Motor neuron (in vitro differentiated cells): Measurements from ENCODE around the gene NAIF1. TPM values are rescaled to one million over a fixed set of nuclear protein-coding genes. Genes with fewer than 3 reads are reported as not detected.

Source experiments
- ATAC-seq, 8 experiments: fragments of 200-7000 bp; cut with Tn5 transposase; replicated peaks in 6 of 8; 2 replicates each; pipeline ENCODE4 v1.8.0; 2021; ENCODE audit warnings: mild to moderate bottlenecking in 8 of 8, moderate library complexity in 8 of 8
- H3K27ac ChIP-seq, 2 donors: fragments of 250-450 bp; sonication (Bioruptor Pico); 2 replicates each; pipeline ENCODE4 v1.9.0; 2021; ENCODE audit warnings: antibody characterized with exemption in 2 of 2, mild to moderate bottlenecking in 2 of 2, moderate library complexity in 1 of 2
- H3K4me1 ChIP-seq, 2 donors: fragments of 250-450 bp; sonication (Bioruptor Pico); replicated peaks in 1 of 2; 2 replicates each; pipeline ENCODE4 v1.6.1; 2021; ENCODE audit warnings: antibody characterized with exemption in 2 of 2, mild to moderate bottlenecking in 2 of 2, moderate library complexity in 1 of 2
- H3K4me3 ChIP-seq, 5 donors: fragments of 250-450 bp; sonication (Bioruptor Pico); 2 replicates each; pipeline ENCODE4 v1.9.0; 2021; ENCODE audit warnings: antibody characterized with exemption in 5 of 5, mild to moderate bottlenecking in 5 of 5, moderate library complexity in 4 of 5
- WGBS, 10 experiments: fragments of 450-650 bp; shearing (Covaris generic); methylation state at CpG; one replicate each; pipeline ENCODE4 v1.0.0; 2022; 5-methylcytosine and 5-hydroxymethylcytosine counted together
- in situ Hi-C, 9 experiments: fragments of 400-800 bp; cut with MboI; loops; one replicate each; pipeline ENCODE4 v1.15.0; 2021; ENCODE audit warnings: low sequenced_read_pairs in 9 of 9, low pct_unique_long_range_greater_than_20kb in 2 of 9; ENCODE audit not compliant: unreplicated experiment in 9 of 9
- total RNA-seq, 8 experiments: library from RNA; unstranded; fragments of 300-600 nt; gene quantifications; 2 replicates each; pipeline versions ENCODE4 v1.2.3 to v1.2.4, GENCODE V29; 2022

Gene NAIF1
- total RNA-seq, 8 experiments from 2014 or later = 6.4 to 9.0 (median 8.0) TPM

- in situ Hi-C loops = no loop called here
- no peak overlapping the region for H3K27ac ChIP-seq
- no CpG with 5 or more reads among the region's 23 CpGs for WGBS, 10 experiments
These were observed 39.9 kb upstream of the NAIF1 start for GRCh38 chr9:128106940-128107467.

GRCh38 chr9:128106181-128106939 lies 39.2 kb upstream of the NAIF1 start:
- H3K4me3 ChIP-seq = no peak overlapping the region
- peak in 1 of 8 experiments; percentile 8 for ATAC-seq
- 90 to 100% (median 97%) methylated on average over 2 to 7 of the region's 23 CpGs; no CpG with 5 or more reads in 7 of the 10 experiments for WGBS, 10 experiments
- in situ Hi-C loops = no loop called here
- H3K27ac ChIP-seq = no peak overlapping the region
- H3K4me1 ChIP-seq = peaks cover 14 to 22% of the 10 kb centered on the region in 2 donors

More at GRCh38 chr9:128106940-128107467, 39.9 kb upstream of the NAIF1 start:
- Histone ChIP-seq H3K4me3 (no peak overlapping the region), H3K4me1 (peaks cover 14 to 19% of the 10 kb centered on the region in 2 donors)
- ATAC-seq = peak in 3 of 8 experiments; percentile 2 to 7 (median 4)

GRCh38 chr9:128105538-128106175 lies 38.5 kb upstream of the NAIF1 start:
- 88 to 100% (median 100%) methylated on average over 2 to 4 of the region's 21 CpGs; no CpG with 5 or more reads in 5 of the 10 experiments for WGBS, 10 experiments
- in situ Hi-C loops = no loop called here
- H3K27ac ChIP-seq = no peak overlapping the region
- no peak for ATAC-seq
- no peak overlapping the region for H3K4me3 ChIP-seq
- peaks cover 19 to 28% of the 10 kb centered on the region in 2 donors for H3K4me1 ChIP-seq

GRCh38 chr9:128104171-128104618 lies 37.1 kb upstream of the NAIF1 start:
- no peak overlapping the region for H3K27ac ChIP-seq
- 70 to 100% (median 100%) methylated on average over 1 to 2 of the region's 6 CpGs; no CpG with 5 or more reads in 7 of the 10 experiments for WGBS, 10 experiments
- in situ Hi-C loops = no loop called here

GRCh38 chr9:128103589-128103962 lies 36.5 kb upstream of the NAIF1 start:
- H3K27ac ChIP-seq = no peak overlapping the region
- in situ Hi-C loops = no loop called here
- no peak overlapping the region for H3K4me3 ChIP-seq
- peaks cover 30 to 37% of the 10 kb centered on the region in 2 donors for H3K4me1 ChIP-seq
- no peak for ATAC-seq
- 40 to 100% (median 98%) methylated on average over 1 to 3 of the region's 8 CpGs; no CpG with 5 or more reads in 6 of the 10 experiments for WGBS, 10 experiments

More at GRCh38 chr9:128104171-128104618, 37.1 kb upstream of the NAIF1 start:
- ATAC-seq = peak in 4 of 8 experiments; percentile 4 to 55 (median 28)
- Histone ChIP-seq H3K4me1 (peaks cover 30 to 37% of the 10 kb centered on the region in 2 donors), H3K4me3 (no peak overlapping the region)

GRCh38 chr9:128102861-128103588 lies 35.9 kb upstream of the NAIF1 start:
- Histone ChIP-seq H3K4me1 (peaks cover 31 to 38% of the 10 kb centered on the region in 2 donors), H3K27ac (no peak overlapping the region), H3K4me3 (no peak overlapping the region)
- in situ Hi-C loops = no loop called here
- 70 to 100% (median 93%) methylated on average over 2 to 22 of the region's 23 CpGs; no CpG with 5 or more reads in 5 of the 10 experiments for WGBS, 10 experiments
- no peak for ATAC-seq

GRCh38 chr9:128102196-128102595 lies 35.1 kb upstream of the NAIF1 start:
- Histone ChIP-seq H3K4me1 (peaks cover 36 to 41% of the 10 kb centered on the region in 2 donors), H3K27ac (no peak overlapping the region), H3K4me3 (no peak overlapping the region)
- no peak for ATAC-seq
- 80 to 96% methylated on average over 1 to 4 of the region's 13 CpGs; no CpG with 5 or more reads in 8 of the 10 experiments for WGBS, 10 experiments
- in situ Hi-C loops = no loop called here

- Histone ChIP-seq H3K4me3 (no peak overlapping the region), H3K27ac (no peak overlapping the region), H3K4me1 (peaks cover 36 to 41% of the 10 kb centered on the region in 2 donors)
- in situ Hi-C loops = no loop called here
- WGBS, 10 experiments = 59 to 93% (median 83%) methylated on average over 3 to 6 of the region's 20 CpGs; no CpG with 5 or more reads in 4 of the 10 experiments
- no peak for ATAC-seq
These were observed 34.6 kb upstream of the NAIF1 start for GRCh38 chr9:128101690-128102089.

- ATAC-seq = no peak
- Histone ChIP-seq H3K4me3 (no peak overlapping the region), H3K4me1 (peaks cover 36 to 41% of the 10 kb centered on the region in 2 donors), H3K27ac (no peak overlapping the region)
- 83 to 100% (median 95%) methylated on average over 1 to 5 of the region's 12 CpGs; no CpG with 5 or more reads in 4 of the 10 experiments for WGBS, 10 experiments
- in situ Hi-C loops = no loop called here
These were observed 34.1 kb upstream of the NAIF1 start for GRCh38 chr9:128101231-128101661.

- ATAC-seq = no peak
- Histone ChIP-seq H3K4me1 (peaks cover 36 to 41% of the 10 kb centered on the region in 2 donors), H3K27ac (no peak overlapping the region), H3K4me3 (no peak overlapping the region)
- WGBS, 10 experiments = 0 to 94% (median 93%) methylated on average over 1 to 10 of the region's 10 CpGs; no CpG with 5 or more reads in 5 of the 10 experiments
- in situ Hi-C loops = no loop called here
These were observed 33.5 kb upstream of the NAIF1 start for GRCh38 chr9:128100581-128100980.

- H3K4me3 ChIP-seq = peak overlapping the region in 1 of 5 donors; percentile 45
- in situ Hi-C loops = no loop called here
- WGBS, 10 experiments = 61 to 100% (median 86%) methylated on average over 1 to 11 of the region's 16 CpGs; no CpG with 5 or more reads in 4 of the 10 experiments
- peak in 2 of 8 experiments; percentile 1 to 8 for ATAC-seq
- H3K27ac ChIP-seq = no peak overlapping the region
- H3K4me1 ChIP-seq = peaks cover 41 to 47% of the 10 kb centered on the region in 2 donors
These were observed 32.9 kb upstream of the NAIF1 start for GRCh38 chr9:128099932-128100491.
